ENCODE data around the gene HEXB.
"Not testable (repeated sequence)": the region's sequence is repeated elsewhere in the genome, so short reads cannot be mapped to it uniquely, and the experiment has no call there.

- TF ChIP-seq CTCF, POLR2A (IDR thresholded peaks at IDR 0.05): not testable (repeated sequence)
Measured at GRCh38 chr5:74679300-74679699, 5.7 kb upstream of the HEXB start.

Measured in suprapubic skin (tissue), 3 donors.